Lower lobe of right lung (tissue), 2 donors: ENCODE data around the gene BSND. TPM values are rescaled to one million over a fixed set of nuclear protein-coding genes. Genes with fewer than 3 reads are reported as not detected.
A peak's percentile ranks its signal among the peaks of the same experiment; 100 is the strongest.

Experiments
- ATAC-seq, 2 donors: fragments of 200-7000 bp; cut with Tn5 transposase; one replicate each; pipeline ENCODE4 v1.9.1; 2020 to 2022; ENCODE audit warnings: mild to moderate bottlenecking in 2 of 2, moderate library complexity in 2 of 2
- DNase-seq: peaks from one replicate; pipeline ENCODE4 v3.0.0-alpha.2; 2020
- H3K27ac ChIP-seq: fragments of 200-600 bp; one replicate; pipeline ENCODE4 v1.8.0; 2022
- H3K27me3 ChIP-seq: fragments of 200-600 bp; one replicate; pipeline ENCODE4 v1.8.0; 2022; ENCODE audit warnings: low read depth
- H3K36me3 ChIP-seq: fragments of 200-600 bp; one replicate; pipeline ENCODE4 v1.8.0; 2022; ENCODE audit warnings: mild to moderate bottlenecking
- H3K4me1 ChIP-seq: fragments of 200-600 bp; one replicate; pipeline ENCODE4 v1.8.0; 2022
- H3K4me3 ChIP-seq: fragments of 200-600 bp; one replicate; pipeline ENCODE4 v1.8.0; 2022; ENCODE audit warnings: mild to moderate bottlenecking
- H3K9me3 ChIP-seq: fragments of 200-600 bp; one replicate; pipeline ENCODE4 v1.8.0; 2022
- intact Hi-C: fragments of 100-400 bp; cut with DNase I; formaldehyde crosslinking; loops from one replicate; pipeline ENCODE4 v1.11.0; 2022
- total RNA-seq: library from RNA; stranded (reverse); fragmentation: NEBNext Ultra II Directional; extraction: Animal tissue kit (Norgen Biotek cat#: 25700); gene quantifications from one replicate; pipeline ENCODE4 v1.2.1, GENCODE V29; 2021
- TF ChIP-seq, protein P1 (sequence below): fragments of 200-600 bp; IDR thresholded peaks from one replicate; pipeline ENCODE4 v1.8.0; 2022; ENCODE audit warnings: antibody characterized with exemption, mild to moderate bottlenecking
- donor health status: DM: no; HTN: yes; CAD: no; lungs with severe emphysema.

BSND gene
- total RNA-seq, 1 donor from 2014 or later = not detected

GRCh38 chr1:54980528-54981241 lies 18.0 kb upstream of the BSND start, which contains the start of gene TMEM61:
TSS of gene TMEM61 (plus strand) at chr1:54980628. CDS start at chr1:54981066, 438 bp downstream.
- H3K9me3 ChIP-seq = no peaks in the 10 kb centered on the region
- H3K4me1 ChIP-seq = peaks cover 5% of the 10 kb centered on the region
- peak within 1 kb of the TSS; percentile 52 for H3K4me3 ChIP-seq
- ATAC-seq (peak; percentile 81 to 91), DNase-seq (no peak)
- no peaks in the 10 kb centered on the region for H3K36me3 ChIP-seq
- TF ChIP-seq, protein P1, sequence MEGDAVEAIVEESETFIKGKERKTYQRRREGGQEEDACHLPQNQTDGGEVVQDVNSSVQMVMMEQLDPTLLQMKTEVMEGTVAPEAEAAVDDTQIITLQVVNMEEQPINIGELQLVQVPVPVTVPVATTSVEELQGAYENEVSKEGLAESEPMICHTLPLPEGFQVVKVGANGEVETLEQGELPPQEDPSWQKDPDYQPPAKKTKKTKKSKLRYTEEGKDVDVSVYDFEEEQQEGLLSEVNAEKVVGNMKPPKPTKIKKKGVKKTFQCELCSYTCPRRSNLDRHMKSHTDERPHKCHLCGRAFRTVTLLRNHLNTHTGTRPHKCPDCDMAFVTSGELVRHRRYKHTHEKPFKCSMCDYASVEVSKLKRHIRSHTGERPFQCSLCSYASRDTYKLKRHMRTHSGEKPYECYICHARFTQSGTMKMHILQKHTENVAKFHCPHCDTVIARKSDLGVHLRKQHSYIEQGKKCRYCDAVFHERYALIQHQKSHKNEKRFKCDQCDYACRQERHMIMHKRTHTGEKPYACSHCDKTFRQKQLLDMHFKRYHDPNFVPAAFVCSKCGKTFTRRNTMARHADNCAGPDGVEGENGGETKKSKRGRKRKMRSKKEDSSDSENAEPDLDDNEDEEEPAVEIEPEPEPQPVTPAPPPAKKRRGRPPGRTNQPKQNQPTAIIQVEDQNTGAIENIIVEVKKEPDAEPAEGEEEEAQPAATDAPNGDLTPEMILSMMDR = no peak
- H3K27me3 ChIP-seq = peaks cover 28% of the 10 kb centered on the region
- H3K27ac ChIP-seq = no peak within 1 kb of the TSS
- intact Hi-C loops = no loop called here

GRCh38 chr1:54981466-54981865 lies 17.3 kb upstream of the BSND start:
- no peak overlapping the region for H3K4me3 ChIP-seq

GRCh38 chr1:54982739-54983138 lies 16.0 kb upstream of the BSND start:
- no peaks in the 10 kb centered on the region for H3K36me3 ChIP-seq
- peaks cover 5% of the 10 kb centered on the region for H3K4me1 ChIP-seq
- H3K4me3 ChIP-seq = no peak overlapping the region
- no peak overlapping the region for H3K27ac ChIP-seq
- no peak for DNase-seq
- intact Hi-C loops = no loop called here
- no peaks in the 10 kb centered on the region for H3K9me3 ChIP-seq
- no peak for ATAC-seq
- TF ChIP-seq, protein P1 = no peak
- H3K27me3 ChIP-seq = peaks cover 36% of the 10 kb centered on the region

More at GRCh38 chr1:54981466-54981865, 17.3 kb upstream of the BSND start:
- DNase-seq (no peak), ATAC-seq (no peak)
- Histone ChIP-seq H3K27me3 (peaks cover 36% of the 10 kb centered on the region), H3K4me1 (peaks cover 5% of the 10 kb centered on the region), H3K9me3 (no peaks in the 10 kb centered on the region), H3K36me3 (no peaks in the 10 kb centered on the region), H3K27ac (no peak overlapping the region)
- TF ChIP-seq, protein P1 = no peak
- intact Hi-C loops = no loop called here

DNA sequence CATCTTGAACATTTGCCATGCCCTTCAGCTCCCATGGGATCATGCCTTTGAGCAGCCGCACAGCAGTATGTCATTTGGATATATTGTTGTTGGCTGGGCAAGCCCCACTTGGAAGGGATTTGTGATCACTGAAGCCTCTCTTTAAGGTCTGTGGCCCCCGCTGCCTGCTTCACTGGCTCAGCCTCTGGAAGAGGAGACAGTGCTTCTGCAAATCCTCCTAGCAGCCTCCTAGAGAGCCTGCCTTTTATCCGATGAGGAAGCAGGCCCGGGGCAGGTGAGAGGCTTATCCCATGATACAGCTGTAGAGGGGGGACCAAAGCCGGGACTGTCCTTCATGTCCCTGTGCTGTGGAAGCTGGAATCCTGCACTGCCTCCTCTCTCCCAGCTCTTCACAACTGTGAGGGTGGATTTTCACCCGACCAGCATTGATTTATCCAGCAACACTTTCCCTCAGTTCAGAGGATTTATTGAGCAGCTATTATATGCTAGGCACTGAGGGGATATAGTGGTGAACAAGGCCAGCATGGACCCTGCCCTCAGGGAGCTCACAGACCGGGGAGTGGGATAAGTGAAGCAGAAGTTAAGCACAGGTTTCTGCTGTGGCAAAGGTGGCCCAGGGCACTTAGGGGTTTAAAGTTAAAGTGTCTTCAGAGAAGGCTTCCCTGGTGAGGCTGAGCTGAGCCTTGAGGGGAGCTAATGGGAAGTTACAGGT lies 14.4 kb upstream of the BSND start:
- H3K27ac ChIP-seq = no peak overlapping the region
- H3K4me3 ChIP-seq = no peak overlapping the region
- H3K4me1 ChIP-seq = peaks cover 5% of the 10 kb centered on the region
- intact Hi-C loops = no loop called here
- no peak for DNase-seq
- H3K36me3 ChIP-seq = no peaks in the 10 kb centered on the region
- no peaks in the 10 kb centered on the region for H3K9me3 ChIP-seq
- ATAC-seq = no peak
- H3K27me3 ChIP-seq = peaks cover 32% of the 10 kb centered on the region
- TF ChIP-seq, protein P1 = no peak

GRCh38 chr1:54985556-54985955 lies 13.2 kb upstream of the BSND start:
- Histone ChIP-seq H3K36me3 (no peaks in the 10 kb centered on the region), H3K9me3 (no peaks in the 10 kb centered on the region), H3K4me3 (no peak overlapping the region), H3K4me1 (no peaks in the 10 kb centered on the region), H3K27ac (no peak overlapping the region), H3K27me3 (peaks cover 19% of the 10 kb centered on the region)
- no peak for ATAC-seq
- intact Hi-C loops = no loop called here
- TF ChIP-seq, protein P1 = no peak
- DNase-seq = no peak
